ENCODE results near the gene PIK3C2G.
A peak's percentile ranks its signal among the peaks of the same experiment; 100 is the strongest.

The PIK3C2G gene

GRCh38 chr12:18281941-18282340 is 20.6 kb downstream of the PIK3C2G start:
- no peak for DNase-seq

- no peak for DNase-seq
Observed at GRCh38 chr12:18283831-18284230, 22.5 kb downstream of the PIK3C2G start.

- DNase-seq = no peak
Observed at GRCh38 chr12:18284386-18284785, 23.1 kb downstream of the PIK3C2G start.

- DNase-seq = no peak
Observed at GRCh38 chr12:18285161-18285560, 23.8 kb downstream of the PIK3C2G start.

- no peak for DNase-seq
Observed at GRCh38 chr12:18290386-18290785, 29.1 kb downstream of the PIK3C2G start.

- no peak for DNase-seq
Observed at GRCh38 chr12:18294889-18295288, 33.6 kb downstream of the PIK3C2G start.

GRCh38 chr12:18296201-18296908 is 35.0 kb downstream of the PIK3C2G start:
- no peak for DNase-seq

GRCh38 chr12:18296909-18297280 is 35.6 kb downstream of the PIK3C2G start:
- DNase-seq = no peak

GRCh38 chr12:18297902-18298301 is 36.6 kb downstream of the PIK3C2G start:
- no peak for DNase-seq

GRCh38 chr12:18302809-18303430 is 41.6 kb downstream of the PIK3C2G start:
- no peak for DNase-seq

- no peak for DNase-seq
Observed at GRCh38 chr12:18304609-18305008, 43.3 kb downstream of the PIK3C2G start.

- no peak for DNase-seq
Observed at GRCh38 chr12:18306311-18306710, 45.0 kb downstream of the PIK3C2G start.

GRCh38 chr12:18313306-18313705 is 52.0 kb downstream of the PIK3C2G start:
- DNase-seq = no peak

- DNase-seq = peak; percentile 15 to 19
Observed at GRCh38 chr12:18320036-18320617, 58.8 kb downstream of the PIK3C2G start.

- no peak for DNase-seq
Observed at GRCh38 chr12:18320976-18321375, 59.7 kb downstream of the PIK3C2G start.

GRCh38 chr12:18323159-18323558 is 61.8 kb downstream of the PIK3C2G start:
- no peak for DNase-seq

GRCh38 chr12:18327036-18327435 is 65.7 kb downstream of the PIK3C2G start:
- no peak for DNase-seq

- DNase-seq = no peak
Observed at GRCh38 chr12:18332173-18332572, 70.9 kb downstream of the PIK3C2G start.

- DNase-seq = no peak
Observed at GRCh38 chr12:18339633-18340032, 78.3 kb downstream of the PIK3C2G start.

GRCh38 chr12:18340186-18340585 is 78.9 kb downstream of the PIK3C2G start:
- DNase-seq = no peak

- no peak for DNase-seq
Observed at GRCh38 chr12:18340786-18341185, 79.5 kb downstream of the PIK3C2G start.

GRCh38 chr12:18343708-18344107 is 82.4 kb downstream of the PIK3C2G start:
- DNase-seq = no peak

GRCh38 chr12:18345021-18345735 is 83.9 kb downstream of the PIK3C2G start:
- DNase-seq = no peak

GRCh38 chr12:18352312-18352711 is 91.0 kb downstream of the PIK3C2G start:
- no peak for DNase-seq

All from inflammatory macrophage (primary cell).